HepG2 (cell line): Measurements from ENCODE around the gene KIF25. TPM values are rescaled to one million over a fixed set of nuclear protein-coding genes. Genes with fewer than 3 reads are reported as not detected.

Experiments used
- ATAC-seq: fragments of 200-7000 bp; cut with Tn5 transposase; 3 replicates; pipeline ENCODE4 v1.9.1; 2020; ENCODE audit warnings: mild to moderate bottlenecking, moderate library complexity
- BruUV-seq: library from RNA; stranded (reverse); fragments of 400-500 nt; replicated peaks from 2 replicates; lab custom pipeline; 2021; lab: Mats Ljungman, UMichigan
- CTCF ChIA-PET: fragments of 300-600 bp; formaldehyde crosslinking; extraction: SDS; loops from one replicate; lab custom pipeline; 2021; ENCODE audit warnings: low total read pairs, inconsistent platforms, low intra/inter-chr PET ratio; lab: Yijun Ruan, JAX
- POLR2A ChIA-PET: fragments of 350-600 bp; sonication (Branson Sonifier 250); formaldehyde crosslinking; loops from one replicate; lab custom pipeline; 2020; ENCODE audit warnings: antibody characterized with exemption, inconsistent platforms; lab: Yijun Ruan, JAX
- DNase-seq: peaks from one replicate; pipeline ENCODE4 v3.0.0-alpha.2; 2015; ENCODE audit warnings: low spot score
- FAIRE-seq: peaks from 3 replicates; lab custom pipeline; 2011; peaks lifted over from hg19 to GRCh38; lab: Jason Lieb, UNC
- H2AFZ ChIP-seq: one replicate; pipeline ENCODE4 v1.6.1; 2011; ENCODE audit warnings: low read length, inconsistent platforms
- H3K27ac ChIP-seq: fragments of 300-600 bp; 3 replicates; pipeline ENCODE4 v1.8.0; 2011; ENCODE audit warnings: mixed run types, mild to moderate bottlenecking, mixed read lengths, low read length, inconsistent platforms; ENCODE audit not compliant: insufficient read depth; ENCODE audit errors: extremely low read length
- H3K27me3 ChIP-seq, 2 experiments: fragments of 200-600 bp in 1 of 2; 2 replicates in 1 of 2; 3 replicates in 1 of 2; pipeline versions ENCODE4 v1.6.0 to v1.8.0; 2011; ENCODE audit warnings: low read length in 2 of 2, mild to moderate bottlenecking in 2 of 2, moderate library complexity in 2 of 2, inconsistent platforms in 1 of 2; ENCODE audit not compliant: insufficient read depth in 2 of 2, control insufficient read depth in 1 of 2
- H3K36me3 ChIP-seq, 2 experiments: fragments of 200-600 bp in 1 of 2; replicated peaks in 1 of 2; 2 replicates in 1 of 2; 3 replicates in 1 of 2; pipeline versions ENCODE4 v1.5.1 to v1.8.0; 2011; ENCODE audit warnings: low read length in 2 of 2, inconsistent platforms in 1 of 2; ENCODE audit not compliant: insufficient read depth in 2 of 2, control insufficient read depth in 1 of 2
- H3K4me1 ChIP-seq: 2 replicates; pipeline ENCODE4 v1.5.1; 2012; ENCODE audit warnings: low read length, inconsistent platforms; ENCODE audit not compliant: insufficient read depth
- H3K4me2 ChIP-seq: 2 replicates; pipeline ENCODE4 v1.6.0; 2011; ENCODE audit warnings: low read depth, low read length, inconsistent platforms
- H3K4me3 ChIP-seq, 3 experiments: fragments of 200-600 bp in 1 of 3; sonication (generic), shearing (Covaris generic) in 1 of 3; replicated peaks in 1 of 3; 2 replicates each; pipeline ENCODE4 v1.5.1; 2011 to 2016; ENCODE audit warnings: low read length in 3 of 3, inconsistent platforms in 2 of 3, low read depth in 2 of 3, mild to moderate bottlenecking in 2 of 3, control low read depth in 1 of 3, mixed read lengths in 1 of 3; ENCODE audit not compliant: insufficient read depth in 1 of 3
- H3K79me2 ChIP-seq: one replicate; pipeline ENCODE4 v1.6.1; 2011; ENCODE audit warnings: low read length, inconsistent platforms; ENCODE audit not compliant: insufficient read depth
- H3K9ac ChIP-seq: 2 replicates; pipeline ENCODE4 v1.6.0; 2011; ENCODE audit warnings: mild to moderate bottlenecking, low read depth, low read length, inconsistent platforms; ENCODE audit not compliant: insufficient read depth
- H3K9me3 ChIP-seq: 2 replicates; pipeline ENCODE4 v1.5.1; 2012; ENCODE audit warnings: mild to moderate bottlenecking, low read length
- H4K20me1 ChIP-seq: 2 replicates; pipeline ENCODE4 v1.6.0; 2011; ENCODE audit warnings: inconsistent platforms, mild to moderate bottlenecking, low read length, moderate library complexity; ENCODE audit not compliant: insufficient read depth
- HOXD1 ChIP-seq: sonication (generic); formaldehyde crosslinking; IDR thresholded peaks from 2 replicates; pipeline ENCODE4 v1.5.0; 2020; ENCODE audit warnings: missing genetic modification reagents
- KAT2B ChIP-seq: fragments of 150-350 bp; IDR thresholded peaks from 2 replicates; pipeline ENCODE4 v1.6.1; 2014; ENCODE audit warnings: low read depth, low read length, borderline replicate concordance
- MLXIP ChIP-seq: sonication (generic); formaldehyde crosslinking; IDR thresholded peaks from 2 replicates; pipeline ENCODE4 v1.9.0; 2021; ENCODE audit warnings: missing genetic modification reagents, borderline replicate concordance
- POLR2AphosphoS5 ChIP-seq: IDR thresholded peaks from 2 replicates; pipeline ENCODE4 v1.6.1; 2012; ENCODE audit warnings: low read depth, low read length
- SKIL ChIP-seq: sonication (generic); formaldehyde crosslinking; IDR thresholded peaks from 2 replicates; pipeline ENCODE4 v1.8.0; 2022; ENCODE audit warnings: missing genetic modification reagents, mild to moderate bottlenecking, moderate library complexity, borderline replicate concordance
- SP1 ChIP-seq, 2 experiments: fragments of 450-650 bp in 1 of 2; sonication (generic) in 1 of 2; formaldehyde crosslinking in 1 of 2; IDR thresholded peaks; 2 replicates each; pipeline versions ENCODE4 v1.4.0 to v1.6.1; 2016 to 2020; ENCODE audit warnings: missing genetic modification reagents in 1 of 2
- SP5 ChIP-seq: IDR thresholded peaks from 2 replicates; pipeline ENCODE4 v1.6.1; 2016; ENCODE audit warnings: low read depth, borderline replicate concordance
- TFE3 ChIP-seq: IDR thresholded peaks from 2 replicates; pipeline ENCODE4 v1.6.1; 2016
- ZFP82 ChIP-seq: sonication (generic); formaldehyde crosslinking; IDR thresholded peaks from 2 replicates; pipeline ENCODE4 v1.5.1; 2020; ENCODE audit warnings: mild to moderate bottlenecking, missing genetic modification reagents, borderline replicate concordance
- ZNF18 ChIP-seq: sonication (generic); formaldehyde crosslinking; IDR thresholded peaks from 2 replicates; pipeline ENCODE4 v1.8.0; 2022; ENCODE audit warnings: mild to moderate bottlenecking, missing genetic modification reagents; ENCODE audit not compliant: insufficient replicate concordance
- ZNF225 ChIP-seq: sonication (generic); formaldehyde crosslinking; IDR thresholded peaks from 2 replicates; pipeline ENCODE4 v1.4.0; 2020; ENCODE audit warnings: mild to moderate bottlenecking, missing genetic modification reagents
- ZNF501 ChIP-seq: sonication (generic); formaldehyde crosslinking; IDR thresholded peaks from 2 replicates; pipeline ENCODE4 v1.5.1; 2020; ENCODE audit warnings: mild to moderate bottlenecking, moderate library complexity, missing genetic modification reagents
- ZNF552 ChIP-seq: sonication (generic); formaldehyde crosslinking; IDR thresholded peaks from 2 replicates; pipeline ENCODE4 v1.9.0; 2022; ENCODE audit warnings: missing genetic modification reagents, mild to moderate bottlenecking, borderline replicate concordance
- ZNF556 ChIP-seq: sonication (generic); formaldehyde crosslinking; IDR thresholded peaks from 2 replicates; pipeline ENCODE4 v1.4.0; 2020; ENCODE audit warnings: mild to moderate bottlenecking, missing genetic modification reagents, borderline replicate concordance
- WGBS: methylation state at CpG from one replicate; pipeline ENCODE4 v1.1.6; 2017; ENCODE audit warnings: low lambda C conversion rate; 5-methylcytosine and 5-hydroxymethylcytosine counted together
- in situ Hi-C: cut with HindIII; loops from 2 replicates; pipeline ENCODE4 v1.10.0; 2017; ENCODE audit warnings: low pct_unique_long_range_greater_than_20kb; ENCODE audit not compliant: extremely low pct_ligation_motif_present
- intact Hi-C: fragments of 100-400 bp; cut with micrococcal nuclease; formaldehyde crosslinking; loops from one replicate; pipeline ENCODE4 v1.10.0; 2022; ENCODE audit not compliant: unreplicated experiment
- polyA plus RNA-seq, 8 experiments: library from polyadenylated mRNA; depleted of rRNA in 3 of 8; stranded (reverse) in 7 of 8; unstranded in 1 of 8; fragments of >200 nt; fragmentation: Illumina TruSeq in 4 of 8; extraction: Trizol in 4 of 8; gene quantifications; 2 replicates each; pipeline versions ENCODE4 v1.2.1 to v1.2.3, GENCODE V29; 2011 to 2016; ENCODE audit warnings: low read depth in 4 of 8, missing spikeins in 1 of 8, mixed read lengths in 1 of 8; ENCODE audit not compliant: insufficient read depth in 1 of 8
- total RNA-seq, 5 experiments: library from RNA; depleted of rRNA; stranded (reverse); fragments of >200 nt; fragmentation: Illumina TruSeq; extraction: Trizol; gene quantifications; 2 replicates each; pipeline ENCODE4 v1.2.3, GENCODE V29; 2016; ENCODE audit warnings: low read depth in 1 of 5

The KIF25 gene
- total and polyA plus RNA-seq, 2 of the 13 experiments (the other 11 are each of a cell fraction or from before 2014, with no cell fraction given): not detected

GRCh38 chr6:168047841-168048723 is 50.6 kb downstream of the KIF25 start (continued):
- TF ChIP-seq TFE3 (CRISPR knock-in tag): no peak
- TF ChIP-seq SP5 (CRISPR knock-in tag): no peak
- TF ChIP-seq HOXD1 (CRISPR knock-in tag): no peak
- no peak for TF ChIP-seq ZNF18 (CRISPR knock-in tag)
- TF ChIP-seq ZNF556 (CRISPR knock-in tag): no peak
- TF ChIP-seq ZNF501 (CRISPR knock-in tag): no peak
- no peak for TF ChIP-seq POLR2AphosphoS5
- TF ChIP-seq, all 625 proteins: peak for 0

GRCh38 chr6:168048724-168049025 is 51.2 kb downstream of the KIF25 start:
- no peak for DNase-seq
- no peak overlapping the region for H3K9ac ChIP-seq
- H3K4me1 ChIP-seq: 0 out of 2 replicates have a peak, but pooled peaks cover 7% of the 10 kb centered on the region
- no peaks in the 10 kb centered on the region for H3K36me3 ChIP-seq
- H3K27me3 ChIP-seq: peaks cover 8 to 65% of the 10 kb centered on the region in 2 experiments
- no peak overlapping the region for H3K4me2 ChIP-seq
- intact Hi-C loops (no loop called here), in situ Hi-C loops (no loop called here)
- no peaks in the 10 kb centered on the region for H3K9me3 ChIP-seq
- no peak overlapping the region for H3K27ac ChIP-seq
- POLR2A ChIA-PET: no interaction called here
- ATAC-seq: no peak
- FAIRE-seq: no peak
- CTCF ChIA-PET: no interaction called here
- no peak overlapping the region for H2AFZ ChIP-seq
- no peaks in the 10 kb centered on the region for H4K20me1 ChIP-seq
- no peaks in the 10 kb centered on the region for H3K79me2 ChIP-seq
- WGBS: 11% methylated on average over 1 of the region's 10 CpGs
- BruUV-seq: no TSS peak
- H3K4me3 ChIP-seq: no peak overlapping the region
- TF ChIP-seq ZNF225: no peak
- no peak for TF ChIP-seq MLXIP
- no peak for TF ChIP-seq ZFP82 (CRISPR knock-in tag)
- no peak for TF ChIP-seq SP1 (IDR thresholded peaks at IDR 0.05)
- TF ChIP-seq SP1 (CRISPR knock-in tag; IDR thresholded peaks at IDR 0.05): no peak
- no peak for TF ChIP-seq ZNF552
- TF ChIP-seq KAT2B: no peak
- TF ChIP-seq SKIL: no peak
